ENCODE measurements around the gene PCGF1.

- TF ChIP-seq CTCF (IDR thresholded peaks at IDR 0.05; ENCODE audit: insufficient read depth, low read depth, low read length) (no peak), EZH2 (IDR thresholded peaks at IDR 0.05; ENCODE audit: insufficient read depth, low read length) (peak; percentile 78)
Observed at GRCh38 chr2:74513605-74514367, 6.3 kb upstream of the PCGF1 start.
